Tibial nerve (tissue), 4 donors: ENCODE measurements around the gene KRTAP19-7.

ENCODE experiments used
- CTCF ChIP-seq, 5 experiments: fragments of 200-600 bp in 3 of 5; fragments of 450-650 bp in 2 of 5; sonication (generic) in 3 of 5; IDR thresholded peaks; one replicate each; pipeline ENCODE4 v1.5.1; 2016 to 2019; ENCODE audit warnings: antibody characterized with exemption in 5 of 5, mild to moderate bottlenecking in 3 of 5, moderate library complexity in 2 of 5
- EP300 ChIP-seq, 2 donors: sonication (generic); formaldehyde crosslinking; IDR thresholded peaks; one replicate each; pipeline ENCODE4 v1.6.1; 2017; ENCODE audit warnings: antibody characterized with exemption in 2 of 2, mild to moderate bottlenecking in 1 of 2

DNA sequence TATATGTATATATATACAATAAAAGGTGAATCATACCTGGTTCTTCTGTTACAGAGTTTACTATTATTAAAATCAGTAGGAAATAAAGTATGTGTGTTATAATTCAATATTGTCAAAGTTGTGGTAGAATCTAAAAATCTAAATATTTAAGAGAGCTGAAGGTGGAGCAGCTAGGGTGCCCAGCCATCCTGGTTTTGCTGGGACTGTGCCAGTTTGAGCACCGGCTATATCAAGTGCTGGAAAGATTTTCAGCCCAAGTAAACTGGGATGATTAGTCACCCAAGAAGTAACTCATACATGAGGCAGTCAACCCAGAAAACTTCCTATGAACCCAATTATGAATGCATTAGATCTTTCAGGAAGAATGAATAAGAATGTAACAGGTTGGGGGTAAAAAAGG, 42.2 kb downstream of the KRTAP19-7 start:
- no peak for TF ChIP-seq CTCF (IDR thresholded peaks at IDR 0.05)
- no peak for TF ChIP-seq EP300 (IDR thresholded peaks at IDR 0.05)
